ENCODE results near the gene LMAN2. TPM values are rescaled to one million over a fixed set of nuclear protein-coding genes. Genes with fewer than 3 reads are reported as not detected.

The LMAN2 gene
- total RNA-seq, 2 donors from 2014 or later: 137 to 185 TPM

DNA sequence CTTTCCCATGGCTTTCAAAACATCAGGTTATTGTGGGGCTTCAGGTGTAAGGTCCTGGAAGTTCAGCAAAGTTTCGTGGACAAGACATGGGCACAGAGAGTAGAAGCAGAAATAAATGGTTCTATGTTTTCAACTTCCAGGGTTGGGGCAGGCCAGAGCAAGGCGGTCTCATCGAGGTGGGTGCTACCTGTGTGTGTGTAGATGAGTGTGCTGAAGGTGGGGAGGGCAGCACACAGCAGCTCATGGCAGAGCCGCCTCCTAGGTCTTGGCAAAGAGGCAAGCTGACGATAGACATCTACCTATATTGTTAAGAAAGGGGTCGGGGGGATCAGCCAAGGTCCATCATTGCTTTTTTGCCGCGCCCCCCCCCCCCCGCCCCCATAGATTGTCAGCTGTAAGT is 51.8 kb downstream of the LMAN2 start:
- Histone ChIP-seq H3K27ac (peak overlapping the region; percentile 89), H3K36me3 (peaks cover under 1% of the 10 kb centered on the region), H3K9ac (ENCODE audit: low read depth in 2 of 2, low read length in 2 of 2) (peak overlapping the region in 1 of 2 donors; percentile 43), H3K4me1 (peaks cover 29% of the 10 kb centered on the region), H3K4me3 (no peak overlapping the region), H3K9me3 (no peaks in the 10 kb centered on the region), H3K27me3 (no peaks in the 10 kb centered on the region)
- intact Hi-C loops (cut with DNase I): no loop called here
- no peak for TF ChIP-seq CTCF (IDR thresholded peaks at IDR 0.05)
- no peak for DNase-seq

DNA sequence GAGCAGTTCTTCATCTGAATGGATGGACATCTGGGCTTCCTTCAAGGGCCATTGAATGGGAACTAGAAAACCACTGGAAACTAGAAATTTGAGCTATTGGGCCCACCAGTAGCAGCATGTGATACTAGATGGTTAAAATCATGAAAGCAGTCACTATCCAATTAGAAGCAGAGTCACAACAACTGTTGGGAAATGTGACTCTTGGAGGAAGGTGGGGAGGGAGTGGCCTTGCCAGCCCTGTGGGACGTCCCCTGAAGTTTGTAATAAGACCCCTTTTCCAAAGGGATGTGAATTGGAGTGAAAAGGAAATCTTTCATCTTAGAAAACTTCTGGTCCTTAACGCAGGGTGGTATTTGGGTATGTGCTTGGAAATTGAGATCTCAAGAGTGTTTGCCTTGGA is 53.5 kb downstream of the LMAN2 start:
- Histone ChIP-seq H3K27me3 (no peaks in the 10 kb centered on the region), H3K36me3 (peaks cover 12% of the 10 kb centered on the region), H3K9ac (ENCODE audit: low read depth in 2 of 2, low read length in 2 of 2) (no peak overlapping the region), H3K4me1 (peaks cover 29% of the 10 kb centered on the region), H3K4me3 (no peak overlapping the region), H3K27ac (no peak overlapping the region), H3K9me3 (no peaks in the 10 kb centered on the region)
- no peak for TF ChIP-seq CTCF (IDR thresholded peaks at IDR 0.05)
- DNase-seq: no peak
- intact Hi-C loops (cut with DNase I): no loop called here

- intact Hi-C loops (cut with DNase I): no loop called here
These were observed 54.9 kb downstream of the LMAN2 start for GRCh38 chr5:177296581-177296980.

DNA sequence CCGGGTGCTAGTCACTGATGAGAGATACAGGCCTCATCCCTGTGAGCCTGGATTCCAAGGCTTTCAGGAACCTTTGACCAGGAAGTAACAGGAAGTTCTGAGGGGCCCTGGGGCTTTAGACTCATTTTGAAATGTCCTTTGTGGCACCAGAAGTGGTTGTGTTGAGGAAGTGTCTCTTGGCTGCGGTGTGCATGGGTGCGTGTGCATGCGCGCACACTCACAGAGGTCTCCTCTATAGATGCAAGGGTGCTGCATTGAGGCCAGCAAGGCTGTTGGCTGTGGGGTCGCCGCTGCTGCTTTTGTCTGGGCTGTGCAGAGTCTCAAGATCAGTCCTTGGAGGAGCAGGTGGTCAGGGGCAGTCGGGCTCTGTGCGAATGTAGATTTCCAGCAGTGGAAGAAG is 55.5 kb downstream of the LMAN2 start:
- intact Hi-C loops (cut with DNase I): no loop called here
- no peak for TF ChIP-seq CTCF (IDR thresholded peaks at IDR 0.05)
- no peak overlapping the region for H3K27ac ChIP-seq
- no peak for DNase-seq
- no peaks in the 10 kb centered on the region for H3K9me3 ChIP-seq
- no peak overlapping the region for H3K4me3 ChIP-seq
- H3K36me3 ChIP-seq: peaks cover 12% of the 10 kb centered on the region
- peaks cover 13% of the 10 kb centered on the region for H3K4me1 ChIP-seq
- no peaks in the 10 kb centered on the region for H3K27me3 ChIP-seq
- H3K9ac ChIP-seq (ENCODE audit: low read depth in 2 of 2, low read length in 2 of 2): peak overlapping the region in 1 of 2 donors; percentile 48

More at GRCh38 chr5:177296581-177296980, 54.9 kb downstream of the LMAN2 start:
- Histone ChIP-seq H3K27me3 (no peaks in the 10 kb centered on the region), H3K9me3 (no peaks in the 10 kb centered on the region), H3K27ac (no peak overlapping the region), H3K4me1 (peaks cover 19% of the 10 kb centered on the region), H3K9ac (ENCODE audit: low read depth in 2 of 2, low read length in 2 of 2) (peak overlapping the region in 1 of 2 donors; percentile 48), H3K36me3 (peaks cover 12% of the 10 kb centered on the region), H3K4me3 (no peak overlapping the region)
- no peak for DNase-seq
- TF ChIP-seq CTCF (IDR thresholded peaks at IDR 0.05): no peak

GRCh38 chr5:177294632-177295031 is 56.8 kb downstream of the LMAN2 start:
- Histone ChIP-seq H3K27me3 (no peaks in the 10 kb centered on the region), H3K9me3 (no peaks in the 10 kb centered on the region), H3K4me3 (no peak overlapping the region), H3K27ac (no peak overlapping the region), H3K9ac (ENCODE audit: low read depth in 2 of 2, low read length in 2 of 2) (no peak overlapping the region), H3K4me1 (peaks cover 4% of the 10 kb centered on the region), H3K36me3 (peaks cover 12% of the 10 kb centered on the region)
- no peak for DNase-seq
- intact Hi-C loops (cut with DNase I): no loop called here
- TF ChIP-seq CTCF (IDR thresholded peaks at IDR 0.05): no peak
